Natural killer cell (primary cell): ENCODE results near the gene CCR9. TPM values are rescaled to one million over a fixed set of nuclear protein-coding genes. Genes with fewer than 3 reads are reported as not detected.

Source experiments
- ATAC-seq, 3 donors: fragments of 150-1000 bp in 2 of 3; fragments of 200-7000 bp in 1 of 3; cut with Tn5 transposase; 1 replicate in 1 of 3; 2 replicates in 2 of 3; pipeline ENCODE4 v1.10.0; 2021; ENCODE audit warnings: mild to moderate bottlenecking in 2 of 3, moderate library complexity in 2 of 3
- DNase-seq, 2 donors: peaks; one replicate each; pipeline versions ENCODE4 v3.0.0 to v3.0.0-alpha.2; 2013 to 2021; ENCODE audit warnings: mixed read lengths in 1 of 2
- H3K27ac ChIP-seq: one replicate; pipeline ENCODE4 v1.5.1; 2013; ENCODE audit warnings: mild to moderate bottlenecking, low read length
- H3K27me3 ChIP-seq: one replicate; pipeline ENCODE4 v1.6.1; 2013; ENCODE audit warnings: low read length; ENCODE audit not compliant: control insufficient read depth, insufficient read depth
- H3K36me3 ChIP-seq: one replicate; pipeline ENCODE4 v1.6.1; 2013; ENCODE audit warnings: low read length; ENCODE audit not compliant: control insufficient read depth, insufficient read depth
- H3K4me1 ChIP-seq: one replicate; pipeline ENCODE4 v1.6.1; 2013; ENCODE audit warnings: low read length; ENCODE audit not compliant: control insufficient read depth, insufficient read depth
- H3K4me3 ChIP-seq: one replicate; pipeline ENCODE4 v1.5.1; 2013; ENCODE audit warnings: low read length
- H3K9me3 ChIP-seq: one replicate; pipeline ENCODE4 v1.6.1; 2013; ENCODE audit warnings: low read length; ENCODE audit not compliant: control insufficient read depth, insufficient read depth
- H3K27ac Mint-ChIP-seq, 2 donors: one replicate each; pipeline ENCODE4 v1.8.0; 2022; ENCODE audit warnings: mild to moderate bottlenecking in 2 of 2, mixed read lengths in 2 of 2, moderate library complexity in 1 of 2
- H3K27me3 Mint-ChIP-seq, 2 donors: one replicate each; pipeline ENCODE4 v1.8.0; 2022; ENCODE audit warnings: low read depth in 2 of 2, mixed read lengths in 2 of 2
- H3K36me3 Mint-ChIP-seq: one replicate; pipeline ENCODE4 v1.8.0; 2022; ENCODE audit warnings: mixed read lengths
- H3K4me1 Mint-ChIP-seq, 2 donors: one replicate each; pipeline ENCODE4 v1.8.0; 2022; ENCODE audit warnings: mixed read lengths in 2 of 2
- H3K4me3 Mint-ChIP-seq: one replicate; pipeline ENCODE4 v1.8.0; 2022; ENCODE audit warnings: mild to moderate bottlenecking, moderate library complexity, mixed read lengths
- H3K9me3 Mint-ChIP-seq, 2 donors: one replicate each; pipeline ENCODE4 v1.8.0; 2022; ENCODE audit warnings: mixed read lengths in 2 of 2
- CTCF ChIP-seq: fragments of 200-600 bp; IDR thresholded peaks from one replicate; pipeline ENCODE4 v1.8.0; 2022; ENCODE audit warnings: antibody characterized with exemption
- WGBS: methylation state at CpG from one replicate; pipeline ENCODE4 v1.1.7; 2013; ENCODE audit warnings: missing lambda C conversion rate; ENCODE audit not compliant: insufficient coverage; 5-methylcytosine and 5-hydroxymethylcytosine counted together
- intact Hi-C: fragments of 100-400 bp; cut with micrococcal nuclease; formaldehyde crosslinking; loops from one replicate; pipeline ENCODE4 v1.14.2; 2022
- total RNA-seq, 4 donors: library from RNA; stranded (reverse); fragments of 120-200 nt in 1 of 4; gene quantifications; one replicate each; pipeline versions ENCODE4 v1.2.3 to v1.2.4, GENCODE V29; 2013 to 2022

The CCR9 gene
- total RNA-seq, 3 donors from 2014 or later (not counting 1 experiment from before 2014, with no cell fraction given): 0.27 TPM; not detected in 2

DNA sequence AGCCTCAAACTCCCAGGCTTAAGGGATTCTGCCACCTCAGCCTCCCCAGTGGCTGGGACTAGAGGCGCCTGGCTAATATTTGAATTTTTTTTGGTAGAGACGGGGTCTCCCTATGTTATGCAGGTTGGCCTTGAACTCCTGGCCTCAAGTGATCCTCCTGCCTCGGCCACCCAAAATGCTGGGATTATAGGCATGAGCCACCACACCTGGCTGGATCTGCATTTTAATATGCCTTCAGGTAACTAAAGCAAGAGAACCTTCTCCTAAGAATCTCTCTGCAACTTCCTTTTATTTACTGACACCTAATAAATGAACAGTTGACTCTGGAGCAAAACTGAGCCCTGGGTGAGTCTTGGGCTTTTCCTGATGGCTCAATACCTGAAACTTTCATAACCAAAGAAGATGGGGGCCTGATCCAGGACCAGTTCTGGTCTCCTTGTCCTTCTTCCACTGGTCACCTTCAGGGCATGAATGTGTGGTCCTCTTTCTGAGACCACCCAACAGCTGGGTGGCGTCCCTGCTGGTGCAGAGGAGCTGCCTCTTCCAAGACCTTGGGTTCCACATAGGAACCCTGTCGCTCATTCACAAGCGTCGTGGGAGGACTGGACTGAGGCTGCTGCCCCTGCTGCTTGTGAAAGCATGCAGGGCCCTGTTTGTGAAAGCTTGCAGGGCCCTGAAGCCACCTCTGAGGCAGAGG lies 28.2 kb downstream of the CCR9 start:
- no peaks in the 10 kb centered on the region for H3K36me3 Mint-ChIP-seq
- H3K4me1 Mint-ChIP-seq: peaks cover 52 to 76% of the 10 kb centered on the region in 2 donors
- no peak for TF ChIP-seq CTCF
- H3K27ac Mint-ChIP-seq: peak overlapping the region; percentile 88 to 91
- H3K36me3 ChIP-seq: no peaks in the 10 kb centered on the region
- ATAC-seq (no peak), DNase-seq (no peak)
- no peaks in the 10 kb centered on the region for H3K27me3 Mint-ChIP-seq
- no peaks in the 10 kb centered on the region for H3K9me3 Mint-ChIP-seq
- no peaks in the 10 kb centered on the region for H3K27me3 ChIP-seq
- H3K4me1 ChIP-seq: peaks cover 56% of the 10 kb centered on the region
- WGBS: 80% methylated on average over 7 of the region's 7 CpGs
- no peak overlapping the region for H3K4me3 ChIP-seq
- H3K9me3 ChIP-seq: no peaks in the 10 kb centered on the region
- intact Hi-C loops: loop anchor here (1.0 kb wide), 1 partner anchor 33 kb away; no protein-coding TSS in a partner anchor
- peak overlapping the region; percentile 87 for H3K4me3 Mint-ChIP-seq
- H3K27ac ChIP-seq: peak overlapping the region; percentile 72

DNA sequence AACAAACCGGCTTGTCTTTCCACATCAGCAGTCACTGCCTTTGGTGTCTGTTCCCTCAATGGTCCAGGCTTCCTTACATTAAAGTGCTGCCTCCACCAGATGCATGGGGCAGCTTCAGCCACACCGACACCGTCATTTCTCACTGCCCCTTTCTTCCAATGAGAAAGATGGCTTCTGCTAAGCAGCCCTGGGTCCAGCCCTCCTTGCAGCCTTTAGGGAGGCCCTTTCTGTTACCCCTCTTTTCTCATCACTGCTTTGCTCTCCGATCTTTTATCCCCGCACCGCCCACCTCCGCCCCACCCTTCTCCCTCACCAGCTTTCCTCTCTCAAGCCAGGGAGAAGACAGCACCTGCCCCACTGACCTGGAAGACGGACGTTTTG lies 28.7 kb downstream of the CCR9 start:
- Mint-ChIP-seq H3K36me3 (no peaks in the 10 kb centered on the region), H3K27ac (peak overlapping the region; percentile 88 to 91), H3K27me3 (no peaks in the 10 kb centered on the region), H3K9me3 (no peaks in the 10 kb centered on the region), H3K4me3 (peak overlapping the region; percentile 87), H3K4me1 (peaks cover 47 to 70% of the 10 kb centered on the region in 2 donors)
- ATAC-seq (no peak), DNase-seq (no peak)
- Histone ChIP-seq H3K27me3 (no peaks in the 10 kb centered on the region), H3K4me3 (peak overlapping the region; percentile 4), H3K4me1 (peaks cover 56% of the 10 kb centered on the region), H3K27ac (peak overlapping the region; percentile 72), H3K36me3 (peaks cover 2% of the 10 kb centered on the region), H3K9me3 (no peaks in the 10 kb centered on the region)
- WGBS: 47% methylated on average over 9 of the region's 9 CpGs
- no peak for TF ChIP-seq CTCF
- intact Hi-C loops: loop anchor here (1.0 kb wide), 1 partner anchor 34 kb away; no protein-coding TSS in a partner anchor

DNA sequence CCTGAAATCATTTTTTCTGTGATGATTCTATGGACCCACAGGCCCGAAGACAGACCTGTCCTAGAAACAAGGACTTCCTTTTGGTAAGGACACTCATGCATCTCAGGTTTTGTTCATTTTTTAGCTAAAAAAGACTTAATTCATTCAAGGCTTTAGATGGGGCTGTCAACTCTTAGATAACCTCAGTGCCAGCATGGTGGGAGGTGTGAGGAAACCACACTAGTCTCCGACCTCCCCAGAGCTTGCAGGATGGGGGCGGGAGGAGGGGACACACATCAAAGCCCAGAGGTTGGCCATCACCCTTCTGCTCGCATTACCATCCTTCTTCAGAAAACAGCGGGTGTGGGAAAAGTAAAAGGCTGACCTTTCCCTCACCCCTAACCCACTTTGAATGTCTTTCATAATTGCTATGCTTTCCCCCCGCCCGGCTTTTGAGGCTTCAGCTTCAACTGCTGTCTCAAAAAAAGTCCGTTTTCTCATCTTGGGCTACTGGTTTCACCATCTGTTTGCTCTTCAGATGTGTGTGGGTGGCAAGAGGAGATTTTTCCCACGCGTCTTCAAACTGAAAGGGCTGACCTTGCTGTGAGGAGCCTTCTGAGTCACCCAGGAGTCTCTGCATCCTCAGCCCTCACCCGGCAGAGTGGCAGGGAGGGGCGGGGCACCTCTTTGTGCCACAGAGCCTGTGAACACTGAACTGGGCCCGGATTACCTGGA lies 29.3 kb downstream of the CCR9 start:
- ATAC-seq (peak; percentile 83 to 85 (median 85)), DNase-seq (peak; percentile 64 to 80)
- no peaks in the 10 kb centered on the region for H3K9me3 Mint-ChIP-seq
- no peaks in the 10 kb centered on the region for H3K27me3 Mint-ChIP-seq
- peaks cover 55% of the 10 kb centered on the region for H3K4me1 ChIP-seq
- 6% methylated on average over 13 of the region's 13 CpGs for WGBS
- TF ChIP-seq CTCF: no peak
- H3K4me3 ChIP-seq: peak overlapping the region; percentile 4
- peak overlapping the region; percentile 87 for H3K4me3 Mint-ChIP-seq
- H3K36me3 Mint-ChIP-seq: no peaks in the 10 kb centered on the region
- H3K27ac ChIP-seq: peak overlapping the region; percentile 72
- peaks cover 7% of the 10 kb centered on the region for H3K36me3 ChIP-seq
- H3K27me3 ChIP-seq: no peaks in the 10 kb centered on the region
- H3K9me3 ChIP-seq: no peaks in the 10 kb centered on the region
- intact Hi-C loops: loop anchor here (1.0 kb wide), 1 partner anchor 34 kb away; no protein-coding TSS in a partner anchor
- peaks cover 42 to 69% of the 10 kb centered on the region in 2 donors for H3K4me1 Mint-ChIP-seq
- peak overlapping the region; percentile 88 to 91 for H3K27ac Mint-ChIP-seq
